Subcutaneous adipose tissue (tissue), 4 donors: ENCODE measurements around the gene CSKMT. TPM values are rescaled to one million over a fixed set of nuclear protein-coding genes. Genes with fewer than 3 reads are reported as not detected.

Source experiments
- CTCF ChIP-seq: fragments of 450-650 bp; IDR thresholded peaks from one replicate; pipeline ENCODE4 v1.5.1; 2016; ENCODE audit warnings: low read depth, mild to moderate bottlenecking, control low read depth, antibody characterized with exemption, moderate library complexity
- total RNA-seq, 4 donors: library from RNA; depleted of rRNA; stranded (reverse); fragments of >200 nt; gene quantifications; one replicate each; pipeline ENCODE4 v1.1.0, GENCODE V29; 2016

CSKMT gene
- total RNA-seq, 4 donors from 2014 or later, result 2.4 to 9.6 (median 7.7) TPM

GRCh38 chr11:62709247-62710000, 44.3 kb downstream of the CSKMT start:
- no peak for TF ChIP-seq CTCF

GRCh38 chr11:62710001-62710345, 44.9 kb downstream of the CSKMT start:
- no peak for TF ChIP-seq CTCF

DNA sequence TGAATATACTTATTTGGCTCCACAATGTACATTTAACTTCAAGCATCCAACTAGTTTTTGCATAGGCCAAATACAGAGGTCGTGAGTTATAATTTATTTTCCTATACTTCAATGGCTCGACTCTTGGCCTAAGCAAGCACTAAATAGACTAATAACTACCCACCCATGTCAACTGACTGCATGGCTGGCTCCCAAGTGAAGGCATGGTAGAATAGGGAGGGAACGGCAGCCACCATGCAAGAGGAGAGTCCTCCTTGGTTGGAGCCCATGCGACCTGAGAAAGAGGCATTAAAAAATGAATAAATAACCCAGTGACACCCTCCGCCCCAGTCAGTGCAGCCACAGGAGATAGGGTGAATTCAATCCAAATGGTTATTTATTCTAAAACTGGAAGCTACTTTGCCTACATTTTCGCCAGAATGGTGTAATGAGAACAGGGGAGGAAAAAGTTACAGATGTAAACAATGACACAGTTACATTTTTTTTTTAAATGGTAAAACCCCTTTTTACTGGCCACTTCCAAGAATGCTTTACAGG, 47.2 kb downstream of the CSKMT start:
- TF ChIP-seq CTCF, result no peak

DNA sequence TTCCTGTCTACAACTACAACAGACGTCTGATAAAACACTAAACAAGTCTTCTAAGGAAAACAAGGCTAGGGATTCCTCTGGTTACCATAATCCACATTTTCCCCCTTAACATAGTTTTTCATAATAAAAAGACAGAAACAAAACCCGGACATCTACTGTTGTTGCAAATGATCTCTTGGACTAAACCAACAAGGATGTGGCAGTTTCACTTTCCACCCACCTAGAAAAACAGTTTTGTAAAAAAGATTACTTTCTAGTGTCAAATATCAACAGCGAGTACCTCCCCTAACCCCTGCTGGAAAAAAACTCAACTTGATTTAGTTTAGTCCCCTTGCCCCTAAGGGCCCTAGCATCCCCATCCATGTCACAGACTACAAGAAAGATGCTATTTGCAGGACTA, 47.7 kb downstream of the CSKMT start:
- TF ChIP-seq CTCF, result no peak

GRCh38 chr11:62713343-62713742, 48.2 kb downstream of the CSKMT start:
- no peak for TF ChIP-seq CTCF

DNA sequence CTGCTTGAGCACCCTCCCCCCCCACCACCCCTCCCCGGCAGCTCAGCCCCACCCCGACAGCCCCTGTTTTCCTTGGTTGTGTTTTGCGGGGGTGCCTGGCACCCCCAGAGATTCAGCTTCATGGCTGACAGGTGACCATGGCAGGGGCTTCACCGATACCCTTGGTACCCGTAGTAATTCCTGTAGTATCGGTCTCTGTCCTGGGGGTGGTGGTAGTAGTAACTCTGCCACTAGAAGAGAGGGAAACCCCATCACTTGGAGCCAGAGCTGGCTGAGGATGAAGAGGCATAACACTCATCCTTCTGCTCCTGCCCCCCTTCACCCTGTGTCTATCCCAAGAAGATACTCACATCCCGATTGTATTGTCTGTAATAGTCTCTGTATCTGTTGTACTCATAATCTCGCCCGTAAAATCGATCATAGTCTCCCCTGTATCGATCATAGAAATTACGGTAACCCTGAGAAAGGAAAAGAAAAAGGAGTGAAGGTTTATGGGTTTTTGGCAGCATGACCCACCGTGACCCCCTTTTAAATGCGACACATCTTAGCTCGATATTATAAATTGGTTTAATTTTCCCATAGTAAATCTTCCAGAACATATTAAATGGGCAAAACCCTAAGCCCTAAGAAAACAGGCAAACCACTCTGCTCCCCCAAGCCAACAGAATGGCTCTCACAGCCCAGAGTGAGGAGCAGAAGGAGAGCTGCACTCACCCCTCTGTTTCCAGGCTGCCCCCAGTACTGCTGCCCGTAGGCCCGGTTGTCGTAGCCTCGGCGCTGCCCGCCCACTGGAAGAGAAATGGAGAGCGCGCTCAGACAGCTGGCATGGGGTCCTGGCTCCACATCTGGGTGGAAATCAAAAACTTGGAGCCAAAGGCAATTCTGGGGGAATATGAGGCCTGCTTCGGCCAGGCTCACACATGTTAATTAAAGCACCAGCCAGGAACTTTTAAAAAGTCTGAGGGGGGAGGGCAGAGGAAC, 50.3 kb downstream of the CSKMT start:
- no peak for TF ChIP-seq CTCF

DNA sequence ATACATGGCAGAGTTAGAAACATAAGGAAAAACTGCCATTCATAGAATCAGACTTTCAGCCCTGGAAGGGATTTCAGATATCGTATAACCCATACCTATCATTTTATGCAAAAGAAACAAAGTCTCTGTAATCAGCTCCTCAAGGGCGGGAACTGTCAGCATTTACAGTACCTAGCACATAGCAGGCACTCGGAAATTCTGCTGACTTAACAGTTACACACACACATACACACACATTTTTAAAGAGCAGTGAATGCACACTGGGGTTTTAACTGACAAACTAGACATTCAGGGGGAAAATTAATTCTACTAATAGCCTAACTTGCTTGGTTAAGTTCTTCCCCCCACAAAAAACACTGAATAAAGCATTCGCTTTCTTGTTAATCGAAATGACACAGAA, 51.1 kb downstream of the CSKMT start:
- no peak for TF ChIP-seq CTCF
